Endothelial cell (in vitro differentiated cells): ENCODE results near the gene SLC9A9. TPM values are rescaled to one million over a fixed set of nuclear protein-coding genes. Genes with fewer than 3 reads are reported as not detected.
"Not testable (repeated sequence)": the region's sequence is repeated elsewhere in the genome, so short reads cannot be mapped to it uniquely, and the experiment has no call there.

Experiments
- DNase-seq: peaks from one replicate; pipeline ENCODE4 v3.0.0; 2021; ENCODE audit warnings: low spot score
- H3K27ac Mint-ChIP-seq: one replicate; pipeline ENCODE4 v1.8.0; 2021; ENCODE audit warnings: mixed read lengths, inconsistent platforms; ENCODE audit not compliant: unreplicated experiment
- H3K27me3 Mint-ChIP-seq: one replicate; pipeline ENCODE4 v1.8.0; 2021; ENCODE audit warnings: mild to moderate bottlenecking, moderate library complexity, mixed read lengths, inconsistent platforms; ENCODE audit not compliant: unreplicated experiment
- H3K36me3 Mint-ChIP-seq: one replicate; pipeline ENCODE4 v1.8.0; 2021; ENCODE audit warnings: mild to moderate bottlenecking, low read depth, mixed read lengths, inconsistent platforms; ENCODE audit not compliant: unreplicated experiment
- H3K4me1 Mint-ChIP-seq: one replicate; pipeline ENCODE4 v1.8.0; 2021; ENCODE audit warnings: mild to moderate bottlenecking, mixed read lengths, inconsistent platforms; ENCODE audit not compliant: unreplicated experiment
- H3K4me3 Mint-ChIP-seq: one replicate; pipeline ENCODE4 v1.8.0; 2021; ENCODE audit warnings: mild to moderate bottlenecking, mixed read lengths, inconsistent platforms; ENCODE audit not compliant: unreplicated experiment
- H3K9me3 Mint-ChIP-seq: one replicate; pipeline ENCODE4 v1.8.0; 2021; ENCODE audit warnings: mixed read lengths, inconsistent platforms; ENCODE audit not compliant: unreplicated experiment
- CTCF ChIP-seq: fragments of 200-600 bp; sonication (generic); IDR thresholded peaks from one replicate; pipeline ENCODE4 v1.5.0; 2021; ENCODE audit warnings: antibody characterized with exemption; ENCODE audit not compliant: unreplicated experiment
- total RNA-seq: library from RNA; stranded (reverse); fragmentation: NEBNext Ultra II Directional; extraction: Animal tissue kit (Norgen Biotek cat#: 25700); gene quantifications from one replicate; pipeline ENCODE4 v1.2.1, GENCODE V29; 2021; ENCODE audit not compliant: unreplicated experiment

Gene SLC9A9
- total RNA-seq, 1 donor from 2014 or later: 7.9 TPM

GRCh38 chr3:143433787-143434378 is 414.4 kb downstream of the SLC9A9 start:
- Mint-ChIP-seq H3K9me3 (no peaks in the 10 kb centered on the region), H3K27me3 (peaks cover 1% of the 10 kb centered on the region), H3K4me1 (peaks cover 3% of the 10 kb centered on the region), H3K36me3 (peaks cover 4% of the 10 kb centered on the region), H3K27ac (no peak overlapping the region), H3K4me3 (no peak overlapping the region)
- peak; percentile 58 for TF ChIP-seq CTCF
- no peak for DNase-seq

GRCh38 chr3:143431298-143431697 is 417.0 kb downstream of the SLC9A9 start:
- DNase-seq, H3K27ac Mint-ChIP-seq, H3K27me3 Mint-ChIP-seq, H3K4me1 Mint-ChIP-seq, H3K9me3 Mint-ChIP-seq, H3K36me3 Mint-ChIP-seq, H3K4me3 Mint-ChIP-seq: not testable (repeated sequence)

GRCh38 chr3:143430568-143430967 is 417.7 kb downstream of the SLC9A9 start:
- Mint-ChIP-seq H3K9me3 (no peaks in the 10 kb centered on the region), H3K4me1 (peaks cover 3% of the 10 kb centered on the region), H3K27ac (no peak overlapping the region), H3K36me3 (no peaks in the 10 kb centered on the region), H3K4me3 (no peak overlapping the region), H3K27me3 (peaks cover 1% of the 10 kb centered on the region)
- TF ChIP-seq CTCF: no peak
- no peak for DNase-seq

GRCh38 chr3:143429628-143430514 is 418.4 kb downstream of the SLC9A9 start:
- peaks cover 3% of the 10 kb centered on the region for H3K4me1 Mint-ChIP-seq
- H3K27ac Mint-ChIP-seq: no peak overlapping the region
- no peaks in the 10 kb centered on the region for H3K9me3 Mint-ChIP-seq
- peaks cover 1% of the 10 kb centered on the region for H3K27me3 Mint-ChIP-seq
- H3K4me3 Mint-ChIP-seq: no peak overlapping the region
- no peaks in the 10 kb centered on the region for H3K36me3 Mint-ChIP-seq
- TF ChIP-seq CTCF: no peak
- no peak for DNase-seq

- H3K36me3 Mint-ChIP-seq: no peaks in the 10 kb centered on the region
- peaks cover 3% of the 10 kb centered on the region for H3K27me3 Mint-ChIP-seq
- no peak for TF ChIP-seq CTCF
- peaks cover 3% of the 10 kb centered on the region for H3K4me1 Mint-ChIP-seq
- no peak overlapping the region for H3K27ac Mint-ChIP-seq
- no peak overlapping the region for H3K4me3 Mint-ChIP-seq
- DNase-seq: no peak
- no peaks in the 10 kb centered on the region for H3K9me3 Mint-ChIP-seq
Observed at GRCh38 chr3:143428294-143428693, 420.0 kb downstream of the SLC9A9 start.
